ENCODE data around the gene ATP8B2.

Gene ATP8B2

DNA sequence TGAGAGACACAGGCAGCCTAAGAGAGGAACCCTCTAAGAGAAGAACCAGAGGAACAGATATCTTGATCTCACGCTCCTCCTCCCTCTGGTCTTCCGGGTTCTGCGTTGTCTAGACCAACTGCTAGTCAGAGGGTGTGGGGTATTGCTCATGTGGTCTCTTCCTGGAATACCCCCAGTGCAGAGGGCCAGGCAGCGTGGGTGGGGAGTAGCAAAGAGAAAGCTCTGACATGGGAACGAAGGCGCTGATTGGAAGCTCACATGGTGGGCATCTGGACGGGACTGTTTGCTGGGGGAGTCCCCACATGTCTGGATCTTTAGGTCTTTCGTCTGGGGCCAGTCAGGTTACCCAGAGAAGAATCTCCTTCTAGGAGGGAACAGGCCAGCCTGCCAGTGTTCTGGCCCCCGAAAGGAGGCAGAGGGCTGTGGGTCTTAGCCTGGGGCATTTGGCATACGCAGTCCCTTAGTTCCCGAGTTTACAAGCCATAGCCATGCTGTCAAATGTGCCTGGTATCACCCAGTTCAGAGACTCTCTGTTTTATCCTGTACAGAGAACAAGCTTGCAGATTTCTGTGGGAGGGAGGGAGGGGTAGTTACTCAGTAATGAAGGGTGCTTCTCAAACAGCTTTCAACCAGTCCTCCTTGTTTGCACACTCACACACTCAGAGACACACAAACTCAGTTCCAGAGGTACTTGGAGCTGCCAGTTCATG lies 61.5 kb downstream of the ATP8B2 start:
- TF ChIP-seq, protein P1, sequence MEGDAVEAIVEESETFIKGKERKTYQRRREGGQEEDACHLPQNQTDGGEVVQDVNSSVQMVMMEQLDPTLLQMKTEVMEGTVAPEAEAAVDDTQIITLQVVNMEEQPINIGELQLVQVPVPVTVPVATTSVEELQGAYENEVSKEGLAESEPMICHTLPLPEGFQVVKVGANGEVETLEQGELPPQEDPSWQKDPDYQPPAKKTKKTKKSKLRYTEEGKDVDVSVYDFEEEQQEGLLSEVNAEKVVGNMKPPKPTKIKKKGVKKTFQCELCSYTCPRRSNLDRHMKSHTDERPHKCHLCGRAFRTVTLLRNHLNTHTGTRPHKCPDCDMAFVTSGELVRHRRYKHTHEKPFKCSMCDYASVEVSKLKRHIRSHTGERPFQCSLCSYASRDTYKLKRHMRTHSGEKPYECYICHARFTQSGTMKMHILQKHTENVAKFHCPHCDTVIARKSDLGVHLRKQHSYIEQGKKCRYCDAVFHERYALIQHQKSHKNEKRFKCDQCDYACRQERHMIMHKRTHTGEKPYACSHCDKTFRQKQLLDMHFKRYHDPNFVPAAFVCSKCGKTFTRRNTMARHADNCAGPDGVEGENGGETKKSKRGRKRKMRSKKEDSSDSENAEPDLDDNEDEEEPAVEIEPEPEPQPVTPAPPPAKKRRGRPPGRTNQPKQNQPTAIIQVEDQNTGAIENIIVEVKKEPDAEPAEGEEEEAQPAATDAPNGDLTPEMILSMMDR (conservative IDR thresholded peaks at IDR 0.05; ENCODE audit: low read depth, low read length), result no peak
- no peak for DNase-seq (ENCODE audit: low read depth)
- no peak overlapping the region for H3K4me3 ChIP-seq (ENCODE audit: low read depth, low read length)

DNA sequence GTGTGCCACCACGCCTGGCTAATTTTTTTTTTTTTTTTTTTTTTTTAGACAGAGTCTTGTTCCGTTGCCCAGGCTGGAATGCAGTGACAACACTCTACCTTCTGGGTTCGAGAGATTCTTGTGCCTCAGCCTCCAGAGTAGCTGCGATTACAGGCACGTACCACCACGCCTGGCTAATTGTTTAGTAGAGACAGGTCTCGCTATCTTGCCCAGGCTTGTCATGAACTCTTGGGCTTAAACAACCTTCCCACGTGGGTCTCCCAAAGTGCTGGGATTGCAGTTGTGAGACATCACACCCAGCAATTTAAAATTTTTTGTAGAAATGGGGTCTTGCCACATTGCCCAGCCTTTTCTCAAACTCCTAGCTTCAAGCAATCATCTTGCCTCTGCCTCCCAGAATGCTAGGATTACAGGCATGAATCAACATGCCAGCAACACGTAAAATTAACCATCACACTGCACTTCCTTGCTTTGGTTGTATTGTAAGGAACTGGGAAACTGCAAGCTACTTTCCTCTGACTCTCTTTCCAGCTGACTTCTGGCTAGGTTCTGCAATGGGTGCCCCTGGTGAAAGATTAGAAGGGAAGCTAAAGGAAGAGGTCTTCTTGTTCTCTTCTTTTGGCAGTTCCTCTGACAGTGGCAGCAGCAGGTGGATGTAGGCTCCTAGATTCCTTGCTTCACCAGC lies 65.9 kb downstream of the ATP8B2 start:
- TF ChIP-seq, protein P1 (conservative IDR thresholded peaks at IDR 0.05; ENCODE audit: low read depth, low read length), result no peak
- DNase-seq (ENCODE audit: low read depth), result no peak
- no peak overlapping the region for H3K4me3 ChIP-seq (ENCODE audit: low read depth, low read length)

DNA sequence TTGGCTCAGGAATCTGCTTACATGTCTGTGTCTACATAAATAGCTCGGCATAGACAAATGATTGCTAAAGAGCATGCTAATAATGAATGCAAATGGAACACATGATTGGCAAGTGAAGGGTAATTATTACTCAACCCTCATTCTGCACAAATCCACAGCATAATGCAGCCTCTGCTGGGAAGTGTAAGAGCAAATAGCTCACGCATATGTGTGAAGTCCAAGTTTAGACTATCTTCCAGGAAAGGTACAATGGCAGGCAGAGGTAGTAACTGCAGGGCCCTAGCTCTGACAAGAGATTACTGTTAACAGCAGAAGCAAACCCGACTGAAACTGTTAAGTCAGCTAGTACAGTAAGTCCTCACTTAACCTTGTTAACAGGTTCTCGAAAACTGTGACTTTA lies 72.8 kb downstream of the ATP8B2 start:
- no peak overlapping the region for H3K4me3 ChIP-seq (ENCODE audit: low read depth, low read length)
- DNase-seq (ENCODE audit: low read depth), result no peak
- TF ChIP-seq, protein P1 (conservative IDR thresholded peaks at IDR 0.05; ENCODE audit: low read depth, low read length), result no peak

DNA sequence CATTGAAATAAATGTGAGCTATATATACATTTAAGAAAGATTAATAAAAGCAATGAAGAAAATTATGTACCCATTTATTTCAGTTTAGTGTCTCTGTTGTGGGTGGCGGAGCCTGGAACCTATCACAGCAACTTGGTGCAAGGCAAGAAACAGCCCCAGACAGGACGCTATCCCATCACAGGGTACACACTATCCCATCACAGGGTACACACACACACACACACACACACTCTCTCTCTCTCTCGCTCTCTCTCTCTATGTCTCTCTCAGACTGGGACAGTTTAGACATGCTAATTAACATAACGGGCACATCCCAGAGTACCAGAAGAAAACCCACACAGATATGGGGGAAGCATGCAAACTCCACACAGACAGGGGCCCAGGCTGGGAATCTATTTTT lies 73.4 kb downstream of the ATP8B2 start:
- H3K4me3 ChIP-seq (ENCODE audit: low read depth, low read length), result no peak overlapping the region
- TF ChIP-seq, protein P1 (conservative IDR thresholded peaks at IDR 0.05; ENCODE audit: low read depth, low read length), result no peak
- DNase-seq (ENCODE audit: low read depth), result no peak

DNA sequence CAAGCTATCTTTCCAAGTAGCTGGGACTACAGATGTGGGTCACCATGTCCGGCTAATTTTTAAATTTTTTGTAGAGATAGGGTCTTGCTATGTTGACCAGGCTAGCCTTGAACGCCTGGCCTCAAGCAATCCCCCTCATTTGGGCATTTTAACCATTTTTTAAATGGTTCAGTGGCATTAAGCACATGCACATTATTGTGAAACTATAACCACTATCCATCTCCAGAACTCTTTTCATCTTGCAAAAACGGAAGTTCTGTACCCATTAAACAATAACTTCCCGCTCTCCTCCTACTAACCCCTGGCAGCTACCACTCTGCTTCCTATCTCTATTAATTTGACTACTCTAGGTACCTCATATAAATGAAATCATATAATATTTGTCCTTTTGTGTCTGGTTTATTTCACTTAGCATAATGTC lies 75.1 kb downstream of the ATP8B2 start:
- no peak for DNase-seq (ENCODE audit: low read depth)
- no peak overlapping the region for H3K4me3 ChIP-seq (ENCODE audit: low read depth, low read length)
- TF ChIP-seq, protein P1 (conservative IDR thresholded peaks at IDR 0.05; ENCODE audit: low read depth, low read length), result no peak
